Right lobe of liver (tissue), 6 donors: ENCODE data around the gene SCCPDH. TPM values are rescaled to one million over a fixed set of nuclear protein-coding genes. Genes with fewer than 3 reads are reported as not detected.
A peak's percentile ranks its signal among the peaks of the same experiment; 100 is the strongest.

ENCODE experiments used
- ATAC-seq, 4 donors: fragments of 200-7000 bp; cut with Tn5 transposase; one replicate each; pipeline ENCODE4 v1.9.1; 2020; ENCODE audit warnings: mild to moderate bottlenecking in 4 of 4, moderate library complexity in 4 of 4
- DNase-seq, 3 donors: peaks; one replicate each; pipeline ENCODE4 v3.0.0-alpha.2; 2020
- H3K27ac ChIP-seq, 3 donors: fragments of 200-600 bp; one replicate each; pipeline ENCODE4 v1.8.0; 2022
- H3K27me3 ChIP-seq, 2 donors: fragments of 200-600 bp; one replicate each; pipeline ENCODE4 v1.8.0; 2022
- H3K36me3 ChIP-seq, 4 donors: fragments of 200-600 bp; sonication (generic) in 1 of 4; one replicate each; pipeline versions ENCODE4 v1.5.1 to v1.8.0; 2017 to 2022; ENCODE audit warnings: control low read depth in 1 of 4
- H3K4me1 ChIP-seq, 4 donors: fragments of 200-600 bp; sonication (generic) in 1 of 4; one replicate each; pipeline versions ENCODE4 v1.5.1 to v1.8.0; 2017 to 2022; ENCODE audit warnings: control low read depth in 1 of 4
- H3K4me3 ChIP-seq, 3 donors: fragments of 200-600 bp; one replicate each; pipeline ENCODE4 v1.8.0; 2022
- H3K9me3 ChIP-seq, 4 donors: fragments of 200-600 bp; sonication (generic) in 1 of 4; one replicate each; pipeline versions ENCODE4 v1.5.1 to v1.8.0; 2017 to 2022; ENCODE audit warnings: control low read depth in 1 of 4
- POLR2A ChIP-seq: fragments of 450-650 bp; IDR thresholded peaks from one replicate; pipeline ENCODE4 v1.6.1; 2017; ENCODE audit warnings: antibody characterized with exemption, mild to moderate bottlenecking
- WGBS: methylation state at CpG from one replicate; pipeline ENCODE4 v1.1.6; 2018; ENCODE audit warnings: low coverage, low lambda C conversion rate; ENCODE audit not compliant: insufficient coverage; ENCODE audit errors: missing lambda C conversion rate; 5-methylcytosine and 5-hydroxymethylcytosine counted together
- intact Hi-C, 2 donors: fragments of 100-400 bp; cut with DNase I; formaldehyde crosslinking; loops; one replicate each; pipeline versions ENCODE4 v1.11.2 to v1.14.1; 2022
- total RNA-seq, 6 experiments: library from RNA; depleted of rRNA in 2 of 6; stranded (reverse); fragments of >200 nt in 2 of 6; fragmentation: NEBNext Ultra II Directional in 3 of 6; extraction: Animal tissue kit (Norgen Biotek cat#: 25700) in 3 of 6; gene quantifications; one replicate each; pipeline versions ENCODE4 v1.1.0 to v1.2.4, GENCODE V29; 2016 to 2023
- TF ChIP-seq, protein P1 (sequence below), 4 donors: fragments of 200-600 bp in 3 of 4; fragments of 450-650 bp in 1 of 4; IDR thresholded peaks; one replicate each; pipeline versions ENCODE4 v1.5.1 to v1.8.0; 2016 to 2022; ENCODE audit warnings: antibody characterized with exemption in 4 of 4, mild to moderate bottlenecking in 2 of 4
- donor health status: DM: no; HTN: yes; CAD: no.
- donor health status: DM: no; HTN: no; CAD: no.
- donor health status: DM: no; HTN: no; CAD: no.
- donor health status: DM: no; HTN: yes; CAD: no.
- donor health status: DM: no; HTN: yes; CAD: no.

The SCCPDH gene
- total RNA-seq, 6 experiments from 2014 or later: 80.3 to 125 (median 85.3) TPM

DNA sequence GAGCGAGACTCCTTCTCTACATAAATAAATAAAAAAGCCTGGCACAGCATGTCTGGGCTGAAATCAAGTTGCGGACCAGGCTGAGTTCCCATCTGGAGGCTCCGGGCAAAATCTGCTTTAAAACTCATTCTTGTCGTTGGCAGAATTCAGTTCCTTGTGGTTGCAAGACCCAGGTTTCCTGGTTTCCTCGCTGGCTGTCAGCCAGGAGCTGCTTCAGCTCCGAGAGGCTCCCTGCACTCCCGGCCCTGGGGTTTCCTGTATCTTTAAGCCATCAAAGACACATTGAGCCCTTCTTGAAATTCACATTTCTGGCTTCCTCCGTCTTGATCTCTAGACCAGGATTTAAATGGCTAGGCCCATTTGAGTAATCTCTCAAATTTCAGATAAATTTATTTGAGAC, 20.6 kb upstream of the SCCPDH start:
- ATAC-seq: no peak

DNA sequence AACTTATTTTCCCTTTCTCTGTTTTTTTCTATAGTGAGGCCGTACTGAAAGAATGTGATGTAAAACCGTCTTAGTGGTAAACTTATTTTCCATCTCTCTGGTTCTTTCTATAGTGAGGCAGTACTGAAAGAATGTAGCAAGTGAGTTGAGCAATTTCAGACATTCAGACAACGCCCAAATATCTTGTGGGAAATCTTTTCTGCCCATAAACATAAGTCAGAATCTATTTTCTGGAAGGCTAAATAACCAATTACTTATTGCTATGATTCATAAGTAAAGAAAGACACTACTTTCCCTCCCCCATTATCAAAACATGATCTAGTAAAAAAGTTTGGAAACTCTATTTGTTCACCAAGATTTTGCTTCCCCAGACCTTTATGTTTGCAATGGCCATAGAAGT, 18.8 kb upstream of the SCCPDH start:
- peaks cover 0 to 28% (median 10%) of the 10 kb centered on the region in 4 donors for H3K4me1 ChIP-seq
- no peak overlapping the region for H3K27ac ChIP-seq
- H3K27me3 ChIP-seq: no peaks in the 10 kb centered on the region
- DNase-seq: no peak
- TF ChIP-seq, protein P1, sequence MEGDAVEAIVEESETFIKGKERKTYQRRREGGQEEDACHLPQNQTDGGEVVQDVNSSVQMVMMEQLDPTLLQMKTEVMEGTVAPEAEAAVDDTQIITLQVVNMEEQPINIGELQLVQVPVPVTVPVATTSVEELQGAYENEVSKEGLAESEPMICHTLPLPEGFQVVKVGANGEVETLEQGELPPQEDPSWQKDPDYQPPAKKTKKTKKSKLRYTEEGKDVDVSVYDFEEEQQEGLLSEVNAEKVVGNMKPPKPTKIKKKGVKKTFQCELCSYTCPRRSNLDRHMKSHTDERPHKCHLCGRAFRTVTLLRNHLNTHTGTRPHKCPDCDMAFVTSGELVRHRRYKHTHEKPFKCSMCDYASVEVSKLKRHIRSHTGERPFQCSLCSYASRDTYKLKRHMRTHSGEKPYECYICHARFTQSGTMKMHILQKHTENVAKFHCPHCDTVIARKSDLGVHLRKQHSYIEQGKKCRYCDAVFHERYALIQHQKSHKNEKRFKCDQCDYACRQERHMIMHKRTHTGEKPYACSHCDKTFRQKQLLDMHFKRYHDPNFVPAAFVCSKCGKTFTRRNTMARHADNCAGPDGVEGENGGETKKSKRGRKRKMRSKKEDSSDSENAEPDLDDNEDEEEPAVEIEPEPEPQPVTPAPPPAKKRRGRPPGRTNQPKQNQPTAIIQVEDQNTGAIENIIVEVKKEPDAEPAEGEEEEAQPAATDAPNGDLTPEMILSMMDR (IDR thresholded peaks at IDR 0.05): no peak
- TF ChIP-seq POLR2A: no peak
- H3K4me3 ChIP-seq: no peak overlapping the region
- H3K9me3 ChIP-seq: no peaks in the 10 kb centered on the region
- intact Hi-C loops: no loop called here
- 58% methylated on average over 3 of the region's 3 CpGs for WGBS
- no peak for ATAC-seq
- no peaks in the 10 kb centered on the region for H3K36me3 ChIP-seq

More for the DNA sequence above, 20.6 kb upstream of the SCCPDH start:
- 53% methylated on average over 7 of the region's 8 CpGs for WGBS
- no peaks in the 10 kb centered on the region for H3K36me3 ChIP-seq
- no peak overlapping the region for H3K4me3 ChIP-seq
- H3K27ac ChIP-seq: no peak overlapping the region
- peaks cover 0 to 15% (median 5%) of the 10 kb centered on the region in 4 donors for H3K4me1 ChIP-seq
- intact Hi-C loops: no loop called here
- H3K9me3 ChIP-seq: no peaks in the 10 kb centered on the region
- peak in 2 of 3 donors; percentile 37 to 59 for DNase-seq
- TF ChIP-seq, protein P1 (IDR thresholded peaks at IDR 0.05): no peak
- TF ChIP-seq POLR2A: no peak
- no peaks in the 10 kb centered on the region for H3K27me3 ChIP-seq

DNA sequence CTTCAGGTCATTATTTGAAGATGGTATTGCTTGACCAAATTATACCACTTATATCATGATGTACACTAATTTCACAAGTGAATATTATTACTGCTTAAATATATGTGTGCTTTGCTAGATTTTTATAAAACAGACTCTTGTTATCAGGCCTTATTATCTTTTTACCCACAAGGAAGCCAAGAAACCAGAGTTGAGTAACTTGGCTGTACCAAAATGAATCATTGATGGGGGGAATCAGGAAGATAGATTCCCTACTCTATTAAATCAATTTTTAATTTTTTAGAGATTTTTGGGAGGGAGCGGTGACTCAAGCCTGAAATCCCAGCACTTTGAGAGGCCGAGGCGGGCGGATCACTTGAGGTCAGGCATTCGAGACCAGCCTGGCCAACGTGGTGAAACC, 16.0 kb upstream of the SCCPDH start:
- Histone ChIP-seq H3K36me3 (no peaks in the 10 kb centered on the region), H3K4me3 (no peak overlapping the region), H3K9me3 (no peaks in the 10 kb centered on the region), H3K4me1 (peaks cover 0 to 35% (median 10%) of the 10 kb centered on the region in 4 donors), H3K27ac (peak overlapping the region in 2 of 3 donors; percentile 61 to 78), H3K27me3 (no peaks in the 10 kb centered on the region)
- intact Hi-C loops: no loop called here
- no peak for DNase-seq
- no peak for TF ChIP-seq POLR2A
- TF ChIP-seq, protein P1 (IDR thresholded peaks at IDR 0.05): no peak
- no peak for ATAC-seq
- 90% methylated on average over 6 of the region's 6 CpGs for WGBS

DNA sequence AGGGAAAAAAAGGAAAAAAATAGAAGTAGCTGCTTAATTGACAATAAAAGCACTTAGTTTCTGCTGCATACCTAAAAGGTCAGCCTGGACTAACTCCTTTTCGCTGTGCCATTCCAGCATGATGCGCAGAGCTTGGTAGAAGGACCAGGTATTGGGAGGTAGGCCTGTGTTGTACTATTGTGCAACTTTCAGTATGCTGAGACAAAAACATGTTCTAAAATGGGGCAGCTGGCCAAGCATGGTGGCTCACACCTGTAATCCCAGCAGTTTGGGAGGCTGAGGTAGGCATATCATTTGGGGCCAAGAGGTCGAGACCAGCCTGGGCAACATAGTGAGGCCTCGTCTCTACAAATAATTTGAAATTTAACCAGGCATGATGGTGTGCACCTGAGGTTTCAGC, 15.0 kb upstream of the SCCPDH start:
- H3K27me3 ChIP-seq: no peaks in the 10 kb centered on the region
- peak overlapping the region in 2 of 3 donors; percentile 61 to 78 for H3K27ac ChIP-seq
- intact Hi-C loops: no loop called here
- DNase-seq (no peak), ATAC-seq (peak; percentile 60 to 78 (median 65))
- H3K4me3 ChIP-seq: no peak overlapping the region
- TF ChIP-seq, protein P1 (IDR thresholded peaks at IDR 0.05): no peak
- 38% methylated on average over 4 of the region's 4 CpGs for WGBS
- H3K36me3 ChIP-seq: no peaks in the 10 kb centered on the region
- peaks cover 0 to 35% (median 10%) of the 10 kb centered on the region in 4 donors for H3K4me1 ChIP-seq
- H3K9me3 ChIP-seq: no peaks in the 10 kb centered on the region

DNA sequence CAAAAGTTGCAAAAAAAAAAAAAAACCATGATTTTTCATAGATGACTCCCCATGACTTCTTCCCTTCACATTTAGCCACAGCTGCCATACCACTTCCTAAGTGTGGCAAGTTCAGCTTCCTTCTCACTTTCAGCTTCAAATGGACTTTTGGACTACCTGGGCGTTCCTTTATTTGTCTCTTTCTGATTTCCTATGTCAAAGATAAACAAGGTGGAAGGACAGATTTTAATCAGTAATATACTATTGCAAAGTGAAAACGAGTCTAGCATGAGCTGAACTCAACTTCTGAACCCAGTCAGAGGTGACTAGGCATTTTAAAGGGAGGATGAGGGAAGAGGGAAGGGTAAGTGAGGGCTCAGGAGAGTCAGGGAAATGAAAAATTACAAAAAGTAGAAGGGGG, 14.4 kb upstream of the SCCPDH start:
- no peaks in the 10 kb centered on the region for H3K27me3 ChIP-seq
- H3K36me3 ChIP-seq: no peaks in the 10 kb centered on the region
- H3K4me1 ChIP-seq: peaks cover 0 to 35% (median 10%) of the 10 kb centered on the region in 4 donors
- peak; percentile 76 to 85 (median 82) for ATAC-seq
- intact Hi-C loops: no loop called here
- peak overlapping the region; percentile 16 to 78 (median 61) for H3K27ac ChIP-seq
- peak in 1 of 3 donors; percentile 57 for DNase-seq
- TF ChIP-seq, protein P1 (IDR thresholded peaks at IDR 0.05): no peak
- no peak for TF ChIP-seq POLR2A
- 6% methylated on average over 2 of the region's 2 CpGs for WGBS
- H3K9me3 ChIP-seq: no peaks in the 10 kb centered on the region
- H3K4me3 ChIP-seq: no peak overlapping the region
